ENCODE results near the gene CA7.

CA7 gene

DNA sequence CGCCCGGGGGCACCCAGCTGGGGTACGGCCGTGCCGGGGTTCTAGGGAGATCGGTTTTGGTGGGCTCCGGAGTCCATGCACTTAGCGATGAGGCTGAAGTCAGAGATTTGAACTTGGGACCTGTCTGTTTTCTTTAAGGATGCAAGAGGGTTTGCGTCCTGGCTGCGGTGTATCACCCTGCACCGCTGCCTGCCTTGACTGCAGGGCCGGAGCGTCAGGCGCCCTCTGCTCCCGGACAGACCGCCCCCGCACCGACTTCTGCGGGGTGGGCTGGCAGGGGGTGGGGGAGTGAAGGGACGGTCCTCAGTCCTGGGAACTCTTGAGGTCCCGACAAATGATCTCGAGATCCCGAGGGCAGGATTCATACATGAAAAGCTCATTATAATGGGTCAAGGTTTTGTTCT lies 36.8 kb downstream of the CA7 start:
- TF ChIP-seq, protein P1, sequence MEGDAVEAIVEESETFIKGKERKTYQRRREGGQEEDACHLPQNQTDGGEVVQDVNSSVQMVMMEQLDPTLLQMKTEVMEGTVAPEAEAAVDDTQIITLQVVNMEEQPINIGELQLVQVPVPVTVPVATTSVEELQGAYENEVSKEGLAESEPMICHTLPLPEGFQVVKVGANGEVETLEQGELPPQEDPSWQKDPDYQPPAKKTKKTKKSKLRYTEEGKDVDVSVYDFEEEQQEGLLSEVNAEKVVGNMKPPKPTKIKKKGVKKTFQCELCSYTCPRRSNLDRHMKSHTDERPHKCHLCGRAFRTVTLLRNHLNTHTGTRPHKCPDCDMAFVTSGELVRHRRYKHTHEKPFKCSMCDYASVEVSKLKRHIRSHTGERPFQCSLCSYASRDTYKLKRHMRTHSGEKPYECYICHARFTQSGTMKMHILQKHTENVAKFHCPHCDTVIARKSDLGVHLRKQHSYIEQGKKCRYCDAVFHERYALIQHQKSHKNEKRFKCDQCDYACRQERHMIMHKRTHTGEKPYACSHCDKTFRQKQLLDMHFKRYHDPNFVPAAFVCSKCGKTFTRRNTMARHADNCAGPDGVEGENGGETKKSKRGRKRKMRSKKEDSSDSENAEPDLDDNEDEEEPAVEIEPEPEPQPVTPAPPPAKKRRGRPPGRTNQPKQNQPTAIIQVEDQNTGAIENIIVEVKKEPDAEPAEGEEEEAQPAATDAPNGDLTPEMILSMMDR (IDR thresholded peaks at IDR 0.05; ENCODE audit: low read depth, low read length), result no peak
- H3K4me3 ChIP-seq (ENCODE audit: low read depth, low read length), result peak overlapping the region; percentile 89

- TF ChIP-seq, protein P1 (IDR thresholded peaks at IDR 0.05; ENCODE audit: low read depth, low read length), result no peak
- H3K4me3 ChIP-seq (ENCODE audit: low read depth, low read length), result peak overlapping the region; percentile 89
These were observed 37.3 kb downstream of the CA7 start for GRCh38 chr16:66881560-66881959.

GRCh38 chr16:66881964-66882508 lies 37.8 kb downstream of the CA7 start:
- no peak overlapping the region for H3K4me3 ChIP-seq (ENCODE audit: low read depth, low read length)
- TF ChIP-seq, protein P1 (IDR thresholded peaks at IDR 0.05; ENCODE audit: low read depth, low read length), result no peak

GRCh38 chr16:66882702-66883101 lies 38.5 kb downstream of the CA7 start:
- H3K4me3 ChIP-seq (ENCODE audit: low read depth, low read length), result no peak overlapping the region
- TF ChIP-seq, protein P1 (IDR thresholded peaks at IDR 0.05; ENCODE audit: low read depth, low read length), result no peak

DNA sequence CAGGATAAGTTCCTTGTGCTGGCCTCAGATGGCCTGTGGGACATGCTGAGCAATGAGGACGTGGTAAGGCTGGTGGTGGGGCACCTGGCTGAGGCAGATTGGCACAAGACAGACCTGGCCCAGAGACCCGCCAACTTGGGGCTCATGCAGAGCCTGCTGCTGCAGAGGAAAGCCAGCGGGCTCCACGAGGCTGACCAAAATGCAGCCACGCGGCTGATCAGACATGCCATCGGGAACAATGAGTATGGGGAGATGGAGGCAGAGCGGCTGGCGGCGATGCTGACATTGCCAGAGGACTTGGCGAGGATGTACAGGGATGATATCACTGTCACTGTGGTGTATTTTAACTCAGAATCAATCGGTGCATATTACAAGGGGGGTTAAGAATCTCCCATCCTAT lies 41.3 kb downstream of the CA7 start:
- TF ChIP-seq, protein P1 (IDR thresholded peaks at IDR 0.05; ENCODE audit: low read depth, low read length), result no peak
- H3K4me3 ChIP-seq (ENCODE audit: low read depth, low read length), result no peak overlapping the region

GRCh38 chr16:66886321-66886720 lies 42.1 kb downstream of the CA7 start:
- TF ChIP-seq, protein P1 (IDR thresholded peaks at IDR 0.05; ENCODE audit: low read depth, low read length), result no peak
- no peak overlapping the region for H3K4me3 ChIP-seq (ENCODE audit: low read depth, low read length)

GRCh38 chr16:66886914-66887313 lies 42.7 kb downstream of the CA7 start:
- TF ChIP-seq, protein P1 (IDR thresholded peaks at IDR 0.05; ENCODE audit: low read depth, low read length), result no peak
- H3K4me3 ChIP-seq (ENCODE audit: low read depth, low read length), result no peak overlapping the region
